Skeletal muscle tissue (tissue), 4 donors: Measurements from ENCODE around the gene MED22. TPM values are rescaled to one million over a fixed set of nuclear protein-coding genes. Genes with fewer than 3 reads are reported as not detected.
"Not testable (repeated sequence)": the region's sequence is repeated elsewhere in the genome, so short reads cannot be mapped to it uniquely, and the experiment has no call there.

Experiments used
- H3K27ac ChIP-seq: one replicate; pipeline ENCODE4 v1.7.0; 2013; ENCODE audit warnings: mild to moderate bottlenecking, low read depth, low read length, inconsistent platforms
- H3K27me3 ChIP-seq, 3 donors: one replicate each; pipeline ENCODE4 v1.7.0; 2013; ENCODE audit warnings: low read length in 3 of 3; ENCODE audit not compliant: control insufficient read depth in 3 of 3, insufficient read depth in 3 of 3
- H3K36me3 ChIP-seq, 3 donors: one replicate each; pipeline ENCODE4 v1.7.0; 2013; ENCODE audit warnings: low read length in 3 of 3; ENCODE audit not compliant: control insufficient read depth in 3 of 3, insufficient read depth in 3 of 3
- H3K4me1 ChIP-seq, 3 donors: one replicate each; pipeline ENCODE4 v1.7.0; 2013; ENCODE audit warnings: low read length in 3 of 3, mild to moderate bottlenecking in 3 of 3; ENCODE audit not compliant: control insufficient read depth in 3 of 3, insufficient read depth in 3 of 3
- H3K4me3 ChIP-seq, 3 donors: one replicate each; pipeline ENCODE4 v1.7.0; 2013; ENCODE audit warnings: low read length in 3 of 3
- H3K9ac ChIP-seq, 3 donors: one replicate each; pipeline ENCODE4 v1.7.0; 2013; ENCODE audit warnings: low read length in 3 of 3, mild to moderate bottlenecking in 3 of 3, moderate library complexity in 2 of 3, low read depth in 1 of 3
- H3K9me3 ChIP-seq, 3 donors: one replicate each; pipeline ENCODE4 v1.7.0; 2013; ENCODE audit warnings: low read length in 3 of 3; ENCODE audit not compliant: control insufficient read depth in 3 of 3
- total RNA-seq: library from RNA; depleted of rRNA; stranded (reverse); fragments of >200 nt; gene quantifications from one replicate; pipeline ENCODE4 v1.2.3, GENCODE V29; 2014
- donor health status: Osteomylitis.

The MED22 gene
- total RNA-seq, 1 donor from 2014 or later, result 13.0 TPM

DNA sequence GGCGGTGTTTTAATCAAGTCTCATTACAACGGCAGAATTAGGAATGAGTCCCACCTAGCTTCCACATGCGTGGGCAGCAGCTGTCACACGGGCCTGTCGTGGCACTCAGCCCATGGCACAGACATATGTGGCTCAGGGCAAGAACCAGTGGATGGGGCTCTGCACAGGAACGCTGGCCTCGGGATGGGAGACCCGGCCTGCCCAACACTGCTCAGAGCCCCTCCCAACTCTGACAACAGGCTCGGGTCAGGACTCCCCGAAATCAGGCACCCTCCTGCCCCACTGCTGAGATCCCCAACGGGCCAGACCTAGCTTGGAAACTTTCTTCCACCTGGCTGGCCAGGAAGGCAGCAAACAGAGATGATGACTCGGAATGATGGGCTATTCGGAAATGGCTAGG lies 7.0 kb downstream of the MED22 start:
- H3K9me3 ChIP-seq, result no peaks in the 10 kb centered on the region
- peak overlapping the region; percentile 40 for H3K27ac ChIP-seq
- H3K4me1 ChIP-seq, result peaks cover 14 to 50% (median 14%) of the 10 kb centered on the region in 3 donors
- H3K9ac ChIP-seq, result peak overlapping the region in 1 of 3 donors; percentile 25
- no peaks in the 10 kb centered on the region for H3K27me3 ChIP-seq
- peaks cover 58 to 64% (median 60%) of the 10 kb centered on the region in 3 donors for H3K36me3 ChIP-seq
- peak overlapping the region in 1 of 3 donors; percentile 23 for H3K4me3 ChIP-seq

DNA sequence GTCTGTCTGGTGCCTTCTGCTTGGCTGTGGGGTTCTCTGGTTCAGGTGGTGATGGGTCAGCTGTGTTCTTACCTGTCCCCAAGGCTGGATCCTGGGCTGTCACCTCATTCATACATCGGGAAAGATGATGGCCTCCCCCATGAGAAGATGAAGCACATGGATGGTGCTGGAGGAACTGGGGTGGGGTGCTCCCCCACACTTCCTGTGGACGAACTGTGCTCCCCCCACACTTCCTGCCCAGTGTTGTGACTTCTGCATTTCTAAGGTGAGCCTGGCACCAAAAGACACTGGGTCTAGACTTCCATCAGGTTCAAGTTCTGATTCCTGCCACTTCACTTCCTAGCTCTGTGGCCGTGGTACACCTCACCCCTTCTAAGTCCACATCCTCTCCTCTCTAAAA lies 7.7 kb downstream of the MED22 start:
- Histone ChIP-seq H3K36me3 (peaks cover 53 to 57% (median 54%) of the 10 kb centered on the region in 3 donors), H3K4me3 (no peak overlapping the region), H3K9ac (peak overlapping the region in 1 of 3 donors; percentile 50), H3K4me1 (peaks cover 15 to 50% (median 15%) of the 10 kb centered on the region in 3 donors), H3K27me3 (no peaks in the 10 kb centered on the region), H3K9me3 (no peaks in the 10 kb centered on the region), H3K27ac (peak overlapping the region; percentile 3)

DNA sequence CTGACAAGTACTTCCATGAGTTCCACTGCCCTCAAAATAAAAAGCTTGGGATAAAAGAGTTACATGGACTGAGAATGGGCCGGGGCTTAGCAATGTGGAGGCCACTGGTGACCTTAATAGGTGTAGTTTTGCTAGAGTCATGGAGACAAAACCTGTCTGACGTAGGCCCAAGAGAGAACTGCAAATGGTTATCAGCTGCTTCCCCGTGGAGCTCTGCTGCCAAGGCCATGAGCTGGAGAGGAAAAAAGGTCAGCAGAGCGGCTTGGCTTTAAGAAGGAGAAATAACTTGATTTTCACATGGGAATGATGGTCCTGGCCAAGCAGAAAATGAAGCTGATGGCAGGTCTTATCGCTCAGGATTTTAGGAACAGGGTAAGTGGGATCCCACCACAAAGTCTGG lies 8.3 kb downstream of the MED22 start:
- no peaks in the 10 kb centered on the region for H3K9me3 ChIP-seq
- H3K4me3 ChIP-seq, result no peak overlapping the region
- peaks cover 47 to 51% (median 50%) of the 10 kb centered on the region in 3 donors for H3K36me3 ChIP-seq
- H3K9ac ChIP-seq, result no peak overlapping the region
- H3K4me1 ChIP-seq, result peaks cover 20 to 54% (median 21%) of the 10 kb centered on the region in 3 donors
- peak overlapping the region; percentile 3 for H3K27ac ChIP-seq
- H3K27me3 ChIP-seq, result no peaks in the 10 kb centered on the region

DNA sequence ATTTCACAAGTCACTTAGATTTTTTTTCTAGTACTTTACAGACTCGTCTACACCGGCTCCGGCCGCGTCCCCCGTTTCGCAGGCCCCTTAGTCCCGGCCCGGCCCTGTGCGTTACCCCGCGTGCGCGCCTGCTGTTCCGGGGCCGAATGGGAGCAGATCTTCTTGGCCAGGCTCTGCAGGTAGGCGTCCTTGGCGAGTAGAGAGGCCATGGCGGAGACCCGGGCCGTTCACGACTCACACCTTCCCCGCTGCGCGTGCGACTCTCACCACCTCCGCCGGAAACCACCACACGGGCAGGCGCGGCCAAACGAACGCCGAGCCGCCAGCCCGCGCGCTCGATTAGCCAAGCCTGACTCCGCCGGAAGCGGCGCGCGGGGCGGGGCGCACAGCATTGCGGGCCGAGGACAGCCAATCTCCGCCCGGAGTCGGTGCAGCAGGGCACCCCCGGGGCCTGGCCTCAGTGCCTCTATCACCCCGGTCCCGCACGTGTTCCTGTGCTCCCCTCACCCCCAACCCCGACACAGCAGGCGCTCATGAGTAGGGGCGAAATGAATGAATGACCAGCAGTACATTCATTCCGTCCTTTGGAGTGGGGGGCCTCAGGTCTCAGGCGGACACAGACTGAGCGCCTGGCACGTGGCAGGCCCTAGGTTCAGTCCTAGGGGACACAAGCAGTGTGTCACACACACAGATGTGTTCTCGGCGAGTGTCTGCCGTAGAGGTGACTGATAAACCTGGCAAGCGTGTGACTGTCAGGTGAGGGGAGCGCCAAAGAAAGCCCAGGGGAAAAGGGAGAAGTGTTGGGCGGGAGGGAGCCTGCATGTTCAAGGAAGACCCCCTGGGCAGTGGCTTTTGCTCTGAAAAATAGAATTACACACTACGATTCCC lies 11.8 kb downstream of the MED22 start, which contains the start of gene SURF6:
Gene SURF6 (minus strand): TSS at position 265 of the 888 bp plus-strand sequence. CDS start 56 bp downstream, at position 209.
- H3K36me3 ChIP-seq, result peaks cover 49% of the 10 kb centered on the region in 3 donors
- H3K27me3 ChIP-seq, result no peaks in the 10 kb centered on the region
- peak within 1 kb of the TSS; percentile 60 for H3K27ac ChIP-seq

DNA sequence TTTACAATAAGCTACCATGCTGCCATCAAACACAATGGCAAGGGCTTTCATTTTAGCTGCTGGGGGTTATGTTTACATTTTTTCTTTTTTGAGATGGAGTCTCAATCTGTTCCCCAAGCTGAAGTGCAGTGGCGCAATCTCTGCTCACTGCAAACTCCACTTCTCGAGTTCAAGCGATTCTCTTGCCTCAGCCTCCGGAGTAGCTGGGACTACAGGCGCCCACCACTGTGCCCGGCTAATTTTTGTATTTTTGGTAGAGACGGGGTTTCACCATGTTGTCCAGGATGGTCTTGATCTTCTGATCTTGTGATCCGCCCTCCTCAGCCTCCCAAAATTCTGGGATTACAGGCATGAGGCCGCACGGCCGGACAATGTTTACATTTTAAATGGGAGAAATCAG lies 13.0 kb downstream of the MED22 start:
- Histone ChIP-seq H3K4me1 (peaks cover 19 to 36% (median 29%) of the 10 kb centered on the region in 3 donors), H3K36me3 (peaks cover 38 to 43% (median 41%) of the 10 kb centered on the region in 3 donors), H3K9ac (peak overlapping the region in 2 of 3 donors; percentile 85 to 91), H3K4me3 (peak overlapping the region in 2 of 3 donors; percentile 78 to 93)
- not testable (repeated sequence) for H3K27me3 ChIP-seq, H3K9me3 ChIP-seq, H3K27ac ChIP-seq

More for the DNA sequence above, 11.8 kb downstream of the MED22 start, which contains the start of gene SURF6:
- H3K9ac ChIP-seq, result peak within 1 kb of the TSS; percentile 79 to 91 (median 85)
- peaks cover 25 to 47% (median 29%) of the 10 kb centered on the region in 3 donors for H3K4me1 ChIP-seq
- H3K9me3 ChIP-seq, result no peaks in the 10 kb centered on the region
- H3K4me3 ChIP-seq, result peak within 1 kb of the TSS; percentile 78 to 94 (median 93)

DNA sequence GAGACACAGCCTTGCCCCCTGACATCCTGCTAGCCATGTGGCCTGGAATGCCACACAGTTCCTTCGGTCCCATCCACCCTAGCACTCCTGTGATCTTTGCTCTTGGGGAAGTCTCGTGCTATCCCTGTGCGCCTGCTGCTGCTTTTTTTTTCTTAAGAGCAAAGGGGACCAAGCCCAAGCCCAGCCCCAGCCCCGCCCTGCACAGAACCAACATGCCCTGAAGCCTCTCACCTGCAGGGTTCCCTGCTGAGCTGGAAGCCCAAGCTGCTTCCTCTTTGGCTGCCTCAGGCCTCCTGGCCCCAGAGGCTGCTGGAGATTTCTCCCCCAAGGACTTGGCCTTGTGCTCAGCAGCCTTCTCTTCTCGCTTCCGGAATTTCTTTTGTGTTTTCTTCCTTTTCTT lies 13.8 kb downstream of the MED22 start:
- Histone ChIP-seq H3K4me3 (peak overlapping the region in 1 of 3 donors; percentile 7), H3K4me1 (peaks cover 18 to 30% (median 25%) of the 10 kb centered on the region in 3 donors), H3K36me3 (peaks cover 32 to 42% (median 37%) of the 10 kb centered on the region in 3 donors), H3K9me3 (no peaks in the 10 kb centered on the region), H3K27me3 (no peaks in the 10 kb centered on the region), H3K27ac (no peak overlapping the region), H3K9ac (no peak overlapping the region)

DNA sequence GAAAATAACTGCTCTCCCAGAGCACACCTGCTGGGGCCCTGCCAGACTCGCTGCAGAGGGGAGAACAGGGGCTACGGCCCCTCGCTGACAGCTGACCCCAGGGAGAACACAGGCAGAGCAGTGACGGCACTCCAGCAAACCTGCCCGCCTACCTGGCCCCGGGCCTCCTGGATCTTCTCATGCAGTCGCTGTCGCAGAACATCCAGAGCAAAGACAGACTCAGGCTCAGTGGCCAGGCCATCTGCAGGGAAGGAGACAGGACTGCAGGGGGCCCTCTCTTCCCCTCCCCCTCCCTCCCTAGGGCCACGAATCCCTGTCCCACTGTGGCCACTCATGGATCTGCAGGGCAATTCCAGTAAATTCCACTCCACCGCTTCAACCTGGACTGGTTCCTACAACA lies 14.4 kb downstream of the MED22 start:
- H3K9me3 ChIP-seq, result no peaks in the 10 kb centered on the region
- H3K4me1 ChIP-seq, result peaks cover 18 to 26% (median 21%) of the 10 kb centered on the region in 3 donors
- no peak overlapping the region for H3K4me3 ChIP-seq
- H3K27ac ChIP-seq, result no peak overlapping the region
- H3K27me3 ChIP-seq, result no peaks in the 10 kb centered on the region
- H3K36me3 ChIP-seq, result peaks cover 32 to 42% (median 37%) of the 10 kb centered on the region in 3 donors
- no peak overlapping the region for H3K9ac ChIP-seq

DNA sequence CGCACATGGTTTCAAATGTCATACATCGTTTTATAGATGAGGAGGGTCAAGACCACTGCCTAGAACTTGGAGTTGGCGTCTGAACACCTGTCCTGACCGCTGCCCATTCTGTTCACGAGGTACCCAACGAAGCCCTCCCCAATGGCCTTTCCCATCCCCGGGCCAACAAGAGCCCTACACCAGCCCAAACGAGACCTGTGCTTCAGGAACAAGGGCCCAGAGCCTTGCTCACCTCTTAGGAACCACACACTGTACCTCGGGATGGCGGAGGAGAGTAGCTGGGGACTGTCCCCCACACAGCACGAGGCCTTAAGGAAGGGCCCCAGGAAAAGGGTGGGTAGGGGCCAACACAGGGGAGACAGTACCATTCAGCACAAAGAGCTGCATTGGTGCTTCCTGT lies 14.9 kb downstream of the MED22 start:
- H3K36me3 ChIP-seq, result peaks cover 32 to 42% (median 37%) of the 10 kb centered on the region in 3 donors
- peaks cover 18 to 26% (median 21%) of the 10 kb centered on the region in 3 donors for H3K4me1 ChIP-seq
- H3K4me3 ChIP-seq, result no peak overlapping the region
- H3K27me3 ChIP-seq, result no peaks in the 10 kb centered on the region
- H3K9ac ChIP-seq, result no peak overlapping the region
- H3K27ac ChIP-seq, result no peak overlapping the region
- H3K9me3 ChIP-seq, result no peaks in the 10 kb centered on the region

DNA sequence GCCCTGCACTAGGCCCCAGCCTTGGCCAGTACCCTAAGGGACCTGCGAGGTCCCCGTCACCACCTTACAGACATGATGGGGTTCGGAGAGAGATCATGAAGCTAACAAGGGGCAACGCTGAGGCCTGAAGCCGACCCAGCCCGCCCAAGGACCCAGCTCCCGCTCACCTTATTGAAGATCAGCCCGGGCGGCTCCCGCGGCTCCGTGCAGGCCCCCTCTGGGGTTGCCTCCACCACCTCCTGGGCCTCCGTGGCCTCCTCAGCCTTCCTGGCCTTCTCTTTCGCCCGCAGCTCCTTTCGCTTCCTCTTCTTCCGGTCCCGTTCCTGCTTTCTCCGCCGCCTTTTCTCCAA lies 15.6 kb downstream of the MED22 start:
- H3K27ac ChIP-seq, result no peak overlapping the region
- H3K36me3 ChIP-seq, result peaks cover 32 to 42% (median 37%) of the 10 kb centered on the region in 3 donors
- no peak overlapping the region for H3K4me3 ChIP-seq
- H3K9me3 ChIP-seq, result no peaks in the 10 kb centered on the region
- no peak overlapping the region for H3K9ac ChIP-seq
- no peaks in the 10 kb centered on the region for H3K27me3 ChIP-seq
- H3K4me1 ChIP-seq, result peaks cover 18 to 26% (median 21%) of the 10 kb centered on the region in 3 donors
